DMS153 treated with DMSO at 0.1 percent for 48 hours (cell line): ENCODE measurements around the gene PNMA6E.

Source experiments
- DNase-seq: peaks from one replicate; lab custom pipeline; 2025; ENCODE audit not compliant: unreplicated experiment; lab: John Stamatoyannopoulos, UW

PNMA6E gene

DNA sequence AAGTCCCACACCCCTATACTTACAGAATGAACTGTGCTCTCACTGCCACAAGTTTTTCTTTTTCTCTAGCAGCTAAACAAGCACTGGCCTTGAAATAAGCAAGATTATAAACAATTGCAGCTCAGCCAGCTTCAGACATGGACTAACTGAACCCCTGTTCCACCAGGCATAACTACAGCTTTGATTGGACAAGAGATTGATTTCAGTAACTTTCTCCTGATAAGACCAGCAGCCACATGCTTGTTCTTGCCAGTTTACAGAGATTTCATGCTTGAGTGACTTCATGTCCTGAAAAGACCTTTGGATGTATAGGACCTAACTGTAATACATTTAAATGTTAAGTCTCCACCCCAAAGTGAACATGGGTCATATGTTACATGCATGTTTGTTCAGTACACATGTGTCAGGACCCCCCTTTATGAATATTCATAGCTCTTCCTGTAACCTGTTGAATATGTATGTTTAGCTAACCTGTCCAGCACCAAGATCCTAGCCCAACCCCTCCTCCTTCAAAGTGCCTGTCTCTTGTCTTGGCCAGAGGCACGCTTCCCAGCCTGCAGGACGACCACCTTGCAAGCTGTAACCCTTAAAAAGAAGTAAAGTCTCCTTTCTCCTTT is 39.3 kb downstream of the PNMA6E start:
- DNase-seq, result no peak

DNA sequence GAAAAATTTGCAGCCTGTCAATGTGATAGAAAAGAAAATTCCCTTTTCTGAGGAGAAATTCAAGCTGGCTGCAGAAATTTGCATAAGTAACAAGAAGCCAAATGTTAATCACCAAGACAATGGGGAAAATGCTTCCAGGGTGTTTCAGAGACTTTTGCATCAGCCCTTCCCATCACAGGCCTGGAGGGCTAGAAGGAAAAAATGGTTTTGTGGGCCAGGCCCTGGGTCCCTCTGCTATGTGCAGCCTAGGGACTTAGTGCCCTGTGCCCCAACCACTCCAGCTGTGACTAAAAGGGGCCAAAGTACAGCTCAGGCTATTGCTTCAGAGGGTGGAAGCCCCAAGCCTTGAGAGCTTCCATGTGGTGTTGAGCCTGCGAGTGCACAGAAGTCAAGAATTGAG is 43.3 kb downstream of the PNMA6E start:
- DNase-seq, result no peak

DNA sequence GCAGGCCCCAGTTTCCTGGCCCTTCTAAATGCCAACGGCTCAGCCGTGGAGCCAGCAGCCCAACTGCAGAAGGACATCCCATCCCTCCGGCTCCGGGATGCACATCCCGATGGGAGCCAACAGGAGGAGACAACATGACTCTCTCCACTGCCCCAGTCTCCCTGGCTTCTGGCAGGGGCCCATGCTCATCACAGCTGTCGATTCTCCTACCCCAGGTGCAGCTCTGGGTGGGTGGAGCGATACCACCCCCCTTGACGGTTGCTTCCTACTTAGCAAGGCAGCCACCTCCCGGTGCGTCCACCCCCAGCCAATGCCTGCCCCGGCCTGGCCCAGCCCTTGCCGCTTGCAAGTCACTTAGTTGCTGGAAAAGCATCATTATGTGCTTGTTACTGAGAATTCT is 47.7 kb downstream of the PNMA6E start:
- no peak for DNase-seq

DNA sequence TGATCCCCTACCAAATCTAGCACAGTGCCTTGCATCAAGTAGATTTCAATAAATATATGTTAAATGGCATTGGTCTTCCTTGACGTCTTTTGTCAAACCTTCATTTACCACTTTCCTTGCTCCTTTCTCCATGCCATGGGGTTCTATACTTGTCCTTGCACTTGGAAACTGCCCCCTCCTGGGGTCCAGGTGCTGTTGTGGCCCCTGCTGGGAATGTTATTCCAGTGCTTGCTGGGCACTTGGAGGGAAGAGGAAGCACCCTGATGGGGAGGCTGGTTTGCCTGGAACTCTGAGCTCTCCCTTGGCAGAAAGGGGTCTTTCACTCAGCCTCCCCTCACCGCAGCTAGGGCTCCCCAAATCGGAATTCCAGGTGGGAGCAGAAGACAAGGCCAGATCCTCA is 48.3 kb downstream of the PNMA6E start:
- DNase-seq, result no peak

DNA sequence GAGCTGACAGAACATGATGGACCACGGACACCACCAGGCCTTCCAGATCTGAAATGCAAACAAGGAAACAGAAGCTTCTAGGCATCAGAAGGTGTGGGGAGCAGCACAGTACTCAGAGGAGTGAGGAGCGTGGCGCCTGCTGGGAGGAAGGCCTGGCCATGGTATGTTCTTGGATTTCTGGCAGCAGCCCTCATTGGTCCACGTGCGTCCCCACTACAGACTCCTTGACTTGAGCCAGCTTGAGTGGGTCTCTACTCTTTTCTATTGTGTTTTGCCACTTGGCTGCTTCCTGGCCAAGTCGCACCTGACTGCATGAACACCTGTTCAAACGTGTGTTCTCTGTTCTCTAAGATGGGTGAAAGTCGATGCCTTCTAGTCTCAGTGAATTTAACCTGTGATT is 49.2 kb downstream of the PNMA6E start:
- no peak for DNase-seq

DNA sequence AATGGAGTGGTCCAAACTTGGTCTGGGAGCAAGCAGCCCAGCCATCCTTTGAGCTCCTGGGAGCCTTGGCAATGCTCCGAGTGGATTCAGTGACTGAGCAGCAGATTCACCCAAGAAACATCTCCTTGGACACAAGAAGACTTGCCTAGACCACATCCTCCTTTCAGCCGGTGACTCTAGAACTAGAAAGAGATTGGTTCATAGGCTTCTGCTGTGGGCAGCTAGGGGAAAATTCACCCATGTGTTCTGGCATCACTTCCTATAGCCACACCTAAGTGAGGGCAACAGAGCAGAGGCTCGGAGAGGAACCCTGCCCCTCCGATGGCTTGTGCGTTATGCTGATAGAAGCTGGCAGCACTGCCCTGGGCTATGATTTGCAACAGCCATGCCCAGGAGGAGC is 51.2 kb downstream of the PNMA6E start:
- no peak for DNase-seq

DNA sequence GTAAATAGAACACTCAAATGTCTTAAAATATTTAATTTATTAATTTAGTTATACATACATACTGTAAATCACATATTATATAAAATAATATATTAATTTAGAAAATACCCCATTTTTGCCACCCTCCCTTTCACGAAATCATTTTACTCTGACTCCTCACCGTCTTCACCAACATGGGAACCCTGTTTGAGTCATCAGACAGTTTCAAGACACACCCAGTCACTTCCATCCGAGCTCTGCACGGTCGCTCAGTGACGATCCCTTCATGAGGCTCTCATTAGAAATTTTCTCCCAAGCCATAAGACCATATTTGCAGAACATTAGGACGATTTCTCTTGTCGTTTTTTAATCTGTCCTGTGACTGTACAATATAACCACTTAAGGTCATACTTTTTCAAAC is 52.7 kb downstream of the PNMA6E start:
- no peak for DNase-seq

DNA sequence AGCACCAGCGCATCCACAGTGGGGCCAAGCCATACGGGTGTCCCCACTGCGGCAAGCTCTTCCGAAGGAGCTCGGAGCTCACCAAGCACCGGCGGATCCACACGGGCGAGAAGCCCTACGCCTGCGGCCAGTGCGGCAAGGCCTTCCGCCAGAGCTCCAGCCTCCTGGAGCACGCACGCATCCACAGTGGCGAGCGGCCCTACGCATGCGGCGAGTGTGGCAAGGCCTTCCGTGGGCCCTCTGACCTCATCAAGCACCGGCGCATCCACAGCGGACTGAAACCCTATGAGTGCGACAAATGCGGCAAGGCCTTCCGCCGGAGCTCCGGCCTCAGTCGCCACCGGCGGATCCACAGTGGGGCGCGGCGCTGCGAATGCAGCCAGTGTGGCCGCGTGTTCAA is 53.6 kb downstream of the PNMA6E start:
- no peak for DNase-seq
